Keratinocyte (primary cell): Measurements from ENCODE around the gene SHISA9.

Experiments
- CTCF ChIP-seq, 3 experiments: IDR thresholded peaks in 1 of 3; conservative IDR thresholded peaks in 1 of 3; optimal IDR thresholded peaks in 1 of 3; 2 replicates in 2 of 3; 3 replicates in 1 of 3; pipeline versions ENCODE3 to v1.5.1; 2011; ENCODE audit warnings: low read length in 3 of 3, mild to moderate bottlenecking in 3 of 3, moderate library complexity in 2 of 3, control low read depth in 1 of 3, inconsistent platforms in 1 of 3; ENCODE audit not compliant: insufficient read depth in 2 of 3; ENCODE audit errors: extremely low read depth in 1 of 3
- EZH2 ChIP-seq: IDR thresholded peaks from one replicate; pipeline ENCODE4 v1.6.1; 2012; ENCODE audit warnings: inconsistent platforms, mild to moderate bottlenecking, low read length, moderate library complexity

GRCh38 chr16:13127144-13127543 lies 225.7 kb downstream of the SHISA9 start:
- TF ChIP-seq CTCF (optimal IDR thresholded peaks at IDR 0.05 in 1 of 3, IDR thresholded peaks at IDR 0.05 in 1 of 3, conservative IDR thresholded peaks at IDR 0.05 in 1 of 3; ENCODE audit: extremely low read depth in 1 of 3, insufficient read depth in 2 of 3, low read length in 3 of 3) = no peak
- no peak for TF ChIP-seq EZH2
